Central memory CD8-positive, alpha-beta T cell (primary cell): ENCODE results near the gene EML2.

Experiments
- ATAC-seq: fragments of 150-1000 bp; cut with Tn5 transposase; replicated peaks from 2 replicates; pipeline ENCODE4 v1.10.0; 2022; ENCODE audit warnings: mild to moderate bottlenecking, moderate FRiP score, moderate number of reproducible peaks; ENCODE audit not compliant: poor library complexity, severe bottlenecking; ENCODE audit errors: extremely low read depth
- DNase-seq, 2 donors: peaks; one replicate each; pipeline ENCODE4 v3.0.0; 2021; ENCODE audit warnings: low spot score in 2 of 2
- H3K27ac Mint-ChIP-seq: one replicate; pipeline ENCODE4 v1.8.0; 2022; ENCODE audit warnings: low read depth, mild to moderate bottlenecking, moderate library complexity, mixed read lengths
- H3K27me3 Mint-ChIP-seq: one replicate; pipeline ENCODE4 v1.8.0; 2022; ENCODE audit warnings: mixed read lengths
- H3K36me3 Mint-ChIP-seq: one replicate; pipeline ENCODE4 v1.8.0; 2022; ENCODE audit warnings: mild to moderate bottlenecking, moderate library complexity, mixed read lengths; ENCODE audit not compliant: insufficient read depth
- H3K4me1 Mint-ChIP-seq: one replicate; pipeline ENCODE4 v1.8.0; 2022; ENCODE audit warnings: mixed read lengths
- H3K4me3 Mint-ChIP-seq: one replicate; pipeline ENCODE4 v1.8.0; 2022; ENCODE audit warnings: mild to moderate bottlenecking, moderate library complexity, mixed read lengths
- H3K9me3 Mint-ChIP-seq: one replicate; pipeline ENCODE4 v1.8.0; 2022; ENCODE audit warnings: mixed read lengths

EML2 gene

GRCh38 chr19:45585158-45585577, 54.0 kb downstream of the EML2 start:
- DNase-seq, result no peak
- H3K4me1 Mint-ChIP-seq, result peaks cover 12% of the 10 kb centered on the region
- peak overlapping the region; percentile 89 for H3K27ac Mint-ChIP-seq
- ATAC-seq, result no peak
- H3K36me3 Mint-ChIP-seq, result peaks cover 16% of the 10 kb centered on the region
- H3K4me3 Mint-ChIP-seq, result peak overlapping the region; percentile 82
- H3K27me3 Mint-ChIP-seq, result peaks cover 10% of the 10 kb centered on the region
- H3K9me3 Mint-ChIP-seq, result no peaks in the 10 kb centered on the region

- peak; percentile 89 for ATAC-seq
- peaks cover 16% of the 10 kb centered on the region for H3K36me3 Mint-ChIP-seq
- DNase-seq, result peak; percentile 95 to 99
- H3K4me3 Mint-ChIP-seq, result peak within 1 kb of the TSS; percentile 82
- peak within 1 kb of the TSS; percentile 89 for H3K27ac Mint-ChIP-seq
- no peaks in the 10 kb centered on the region for H3K9me3 Mint-ChIP-seq
- peaks cover 12% of the 10 kb centered on the region for H3K4me1 Mint-ChIP-seq
- H3K27me3 Mint-ChIP-seq, result peaks cover 3% of the 10 kb centered on the region
Observed at GRCh38 chr19:45584332-45585157, 54.7 kb downstream of the EML2 start, which contains the start of gene OPA3. TSS of gene OPA3 (minus strand) at chr19:45584802. CDS start at chr19:45584764, 38 bp downstream.

GRCh38 chr19:45581576-45581975, 57.6 kb downstream of the EML2 start:
- H3K9me3 Mint-ChIP-seq, result no peaks in the 10 kb centered on the region
- peak overlapping the region; percentile 6 for H3K4me3 Mint-ChIP-seq
- H3K27me3 Mint-ChIP-seq, result no peaks in the 10 kb centered on the region
- no peak overlapping the region for H3K27ac Mint-ChIP-seq
- peaks cover 20% of the 10 kb centered on the region for H3K36me3 Mint-ChIP-seq
- ATAC-seq (no peak), DNase-seq (no peak)
- H3K4me1 Mint-ChIP-seq, result peaks cover 27% of the 10 kb centered on the region

- Mint-ChIP-seq H3K36me3 (peaks cover 7% of the 10 kb centered on the region), H3K27me3 (no peaks in the 10 kb centered on the region), H3K27ac (no peak overlapping the region), H3K4me3 (no peak overlapping the region), H3K9me3 (no peaks in the 10 kb centered on the region), H3K4me1 (peaks cover 17% of the 10 kb centered on the region)
- ATAC-seq, result no peak
- no peak for DNase-seq
Observed at GRCh38 chr19:45578861-45579260, 60.3 kb downstream of the EML2 start.

GRCh38 chr19:45577111-45577905, 61.9 kb downstream of the EML2 start:
- H3K4me1 Mint-ChIP-seq, result peaks cover 17% of the 10 kb centered on the region
- ATAC-seq, result no peak
- no peaks in the 10 kb centered on the region for H3K9me3 Mint-ChIP-seq
- H3K27ac Mint-ChIP-seq, result no peak overlapping the region
- H3K4me3 Mint-ChIP-seq, result no peak overlapping the region
- H3K36me3 Mint-ChIP-seq, result peaks cover 5% of the 10 kb centered on the region
- no peaks in the 10 kb centered on the region for H3K27me3 Mint-ChIP-seq
- no peak for DNase-seq

GRCh38 chr19:45576682-45577081, 62.5 kb downstream of the EML2 start:
- peaks cover 5% of the 10 kb centered on the region for H3K36me3 Mint-ChIP-seq
- DNase-seq (no peak), ATAC-seq (no peak)
- no peaks in the 10 kb centered on the region for H3K9me3 Mint-ChIP-seq
- peaks cover 17% of the 10 kb centered on the region for H3K4me1 Mint-ChIP-seq
- no peak overlapping the region for H3K4me3 Mint-ChIP-seq
- no peaks in the 10 kb centered on the region for H3K27me3 Mint-ChIP-seq
- H3K27ac Mint-ChIP-seq, result no peak overlapping the region

- peaks cover 4% of the 10 kb centered on the region for H3K36me3 Mint-ChIP-seq
- ATAC-seq (no peak), DNase-seq (no peak)
- H3K27ac Mint-ChIP-seq, result no peak overlapping the region
- H3K9me3 Mint-ChIP-seq, result no peaks in the 10 kb centered on the region
- peaks cover 17% of the 10 kb centered on the region for H3K4me1 Mint-ChIP-seq
- H3K4me3 Mint-ChIP-seq, result no peak overlapping the region
- no peaks in the 10 kb centered on the region for H3K27me3 Mint-ChIP-seq
Observed at GRCh38 chr19:45575216-45575615, 64.0 kb downstream of the EML2 start.

- Mint-ChIP-seq H3K36me3 (peaks cover 4% of the 10 kb centered on the region), H3K27ac (no peak overlapping the region), H3K4me1 (peaks cover 22% of the 10 kb centered on the region), H3K4me3 (no peak overlapping the region), H3K9me3 (no peaks in the 10 kb centered on the region), H3K27me3 (no peaks in the 10 kb centered on the region)
- no peak for ATAC-seq
- DNase-seq, result no peak
Observed at GRCh38 chr19:45574526-45574925, 64.7 kb downstream of the EML2 start.

GRCh38 chr19:45571457-45572220, 67.6 kb downstream of the EML2 start:
- Mint-ChIP-seq H3K4me1 (peaks cover 9% of the 10 kb centered on the region), H3K36me3 (no peaks in the 10 kb centered on the region)

GRCh38 chr19:45569619-45570421, 69.4 kb downstream of the EML2 start:
- Mint-ChIP-seq H3K36me3 (no peaks in the 10 kb centered on the region), H3K4me1 (peaks cover 6% of the 10 kb centered on the region), H3K27me3 (no peaks in the 10 kb centered on the region), H3K4me3 (no peak overlapping the region), H3K9me3 (no peaks in the 10 kb centered on the region), H3K27ac (no peak overlapping the region)
- ATAC-seq, result peak; percentile 14
- DNase-seq, result peak in 1 of 2 donors; percentile 43

More at GRCh38 chr19:45571457-45572220, 67.6 kb downstream of the EML2 start:
- Mint-ChIP-seq H3K27me3 (no peaks in the 10 kb centered on the region), H3K27ac (no peak overlapping the region), H3K9me3 (no peaks in the 10 kb centered on the region), H3K4me3 (no peak overlapping the region)
- ATAC-seq (no peak), DNase-seq (no peak)

- no peaks in the 10 kb centered on the region for H3K27me3 Mint-ChIP-seq
Observed at GRCh38 chr19:45568732-45569131, 70.5 kb downstream of the EML2 start.

GRCh38 chr19:45567609-45568008, 71.6 kb downstream of the EML2 start:
- no peak for ATAC-seq
- H3K36me3 Mint-ChIP-seq, result peaks cover 2% of the 10 kb centered on the region
- no peak overlapping the region for H3K4me3 Mint-ChIP-seq
- H3K27me3 Mint-ChIP-seq, result no peaks in the 10 kb centered on the region
- H3K27ac Mint-ChIP-seq, result no peak overlapping the region
- no peak for DNase-seq
- peaks cover 6% of the 10 kb centered on the region for H3K4me1 Mint-ChIP-seq
- no peaks in the 10 kb centered on the region for H3K9me3 Mint-ChIP-seq

More at GRCh38 chr19:45568732-45569131, 70.5 kb downstream of the EML2 start:
- Mint-ChIP-seq H3K9me3 (no peaks in the 10 kb centered on the region), H3K4me3 (no peak overlapping the region), H3K36me3 (no peaks in the 10 kb centered on the region), H3K4me1 (peaks cover 6% of the 10 kb centered on the region), H3K27ac (no peak overlapping the region)
- ATAC-seq (no peak), DNase-seq (no peak)
